ENCODE data around the gene KLF15.

The KLF15 gene

DNA sequence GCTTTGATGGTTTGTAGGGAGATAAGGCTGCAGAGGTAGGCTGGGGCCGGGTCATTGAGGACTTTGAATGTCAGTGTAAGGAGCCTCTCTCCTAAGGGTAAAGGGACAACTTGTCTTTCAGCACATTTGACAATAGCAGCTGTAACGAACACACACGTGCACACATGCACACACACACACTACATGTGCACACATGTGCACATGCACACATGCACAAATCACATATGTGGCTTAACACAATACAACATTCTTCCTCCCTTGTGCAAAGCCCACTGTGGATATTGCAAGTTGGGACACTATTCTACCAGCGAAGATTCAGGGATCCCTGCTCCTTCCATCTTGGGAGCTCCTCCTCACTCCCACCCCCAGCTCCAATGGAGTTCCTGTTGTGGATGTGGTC lies 36.4 kb upstream of the KLF15 start:
- Mint-ChIP-seq H3K27me3 (peaks cover 42% of the 10 kb centered on the region), H3K4me3 (no peak overlapping the region), H3K36me3 (no peaks in the 10 kb centered on the region), H3K27ac (no peak overlapping the region), H3K9me3 (no peaks in the 10 kb centered on the region), H3K4me1 (peaks cover 4% of the 10 kb centered on the region)

DNA sequence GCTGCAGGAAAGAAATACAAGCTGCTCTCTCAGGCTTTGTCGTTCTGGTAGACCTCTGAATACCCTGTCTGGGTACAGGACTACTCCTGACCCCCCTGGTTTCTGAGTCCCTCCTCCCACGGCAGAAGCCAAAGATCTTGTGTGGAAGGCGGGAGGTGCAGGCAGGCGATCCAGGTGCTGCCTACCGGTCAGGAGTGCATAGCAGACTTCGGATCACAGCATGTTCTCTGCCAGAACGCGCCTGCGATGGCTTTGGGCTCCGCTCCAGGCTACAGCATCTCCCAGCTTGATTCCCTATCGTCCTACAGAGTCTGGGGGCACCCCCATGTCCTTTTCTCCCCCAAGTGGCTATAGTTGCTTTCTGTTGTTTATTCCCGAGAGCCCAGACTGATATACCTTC lies 35.0 kb upstream of the KLF15 start:
- H3K9me3 Mint-ChIP-seq = no peaks in the 10 kb centered on the region
- no peak overlapping the region for H3K27ac Mint-ChIP-seq
- no peak overlapping the region for H3K4me3 Mint-ChIP-seq
- H3K4me1 Mint-ChIP-seq = peaks cover 4% of the 10 kb centered on the region
- no peaks in the 10 kb centered on the region for H3K36me3 Mint-ChIP-seq
- H3K27me3 Mint-ChIP-seq = peaks cover 47% of the 10 kb centered on the region

DNA sequence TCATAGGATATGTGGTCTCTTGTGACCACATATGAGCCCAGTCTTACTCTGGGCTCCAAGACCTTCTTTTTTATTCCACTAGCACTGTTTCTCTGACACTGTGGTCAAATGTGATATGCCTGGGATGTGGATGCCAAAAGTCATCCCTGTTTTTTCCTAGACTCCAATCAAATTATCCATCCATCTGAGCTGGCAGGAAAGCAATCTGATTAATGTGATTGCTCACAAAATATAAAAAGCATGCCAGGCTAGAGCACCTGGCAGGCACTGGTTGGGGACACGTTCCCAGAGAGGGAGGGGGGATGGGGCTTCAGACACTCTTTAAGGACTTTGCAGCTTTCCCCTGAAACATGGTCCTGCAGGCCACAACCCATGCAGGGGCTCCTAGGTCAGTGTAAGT lies 34.4 kb upstream of the KLF15 start:
- Mint-ChIP-seq H3K4me3 (no peak overlapping the region), H3K27ac (no peak overlapping the region), H3K4me1 (peaks cover 4% of the 10 kb centered on the region), H3K36me3 (no peaks in the 10 kb centered on the region), H3K27me3 (peaks cover 46% of the 10 kb centered on the region), H3K9me3 (no peaks in the 10 kb centered on the region)

DNA sequence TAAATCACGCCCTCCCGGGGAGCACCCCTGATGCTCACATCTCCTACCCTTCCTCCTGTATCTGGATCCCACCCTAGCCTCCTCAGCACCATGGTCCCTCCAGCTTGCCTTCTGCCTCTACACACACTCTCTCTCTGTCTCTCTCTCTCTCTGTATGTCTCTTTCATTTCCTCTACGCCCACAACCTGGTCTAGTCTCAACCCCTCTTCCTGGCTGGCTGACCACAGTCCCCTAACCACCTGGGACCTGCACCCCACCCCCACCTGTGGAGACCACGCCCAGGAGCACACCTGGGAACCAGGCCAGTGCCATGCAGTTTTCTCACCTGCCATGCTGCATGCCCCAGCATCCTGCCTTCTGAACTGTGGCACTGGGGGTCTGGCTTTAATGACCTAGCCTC lies 33.5 kb upstream of the KLF15 start:
- H3K4me1 Mint-ChIP-seq = peaks cover 4% of the 10 kb centered on the region
- peaks cover 50% of the 10 kb centered on the region for H3K27me3 Mint-ChIP-seq
- no peak overlapping the region for H3K27ac Mint-ChIP-seq

DNA sequence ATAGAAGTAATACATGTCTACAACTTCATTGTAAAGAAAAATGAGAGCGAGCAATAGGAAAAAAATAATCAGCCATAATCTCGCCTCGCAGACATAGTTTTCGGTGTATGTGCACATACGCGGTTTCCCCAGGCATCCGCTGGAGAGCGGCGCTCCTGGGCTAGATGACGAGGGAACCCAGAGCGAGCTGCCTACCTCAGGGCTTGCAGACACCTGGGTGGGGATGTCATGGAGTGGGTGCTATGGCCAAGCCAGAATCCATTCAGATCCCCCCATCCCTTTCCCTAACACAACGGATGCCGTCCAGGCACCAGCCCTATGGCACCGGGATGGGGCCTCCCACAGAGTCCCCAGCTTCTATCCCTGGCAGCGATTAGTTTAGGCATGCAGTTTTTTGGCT lies 33.0 kb upstream of the KLF15 start:
- Mint-ChIP-seq H3K36me3 (no peaks in the 10 kb centered on the region), H3K9me3 (no peaks in the 10 kb centered on the region), H3K4me3 (no peak overlapping the region), H3K27me3 (peaks cover 48% of the 10 kb centered on the region), H3K4me1 (peaks cover 4% of the 10 kb centered on the region), H3K27ac (no peak overlapping the region)

More for the DNA sequence above, 33.5 kb upstream of the KLF15 start:
- no peaks in the 10 kb centered on the region for H3K9me3 Mint-ChIP-seq
- no peak overlapping the region for H3K4me3 Mint-ChIP-seq
- H3K36me3 Mint-ChIP-seq = no peaks in the 10 kb centered on the region

DNA sequence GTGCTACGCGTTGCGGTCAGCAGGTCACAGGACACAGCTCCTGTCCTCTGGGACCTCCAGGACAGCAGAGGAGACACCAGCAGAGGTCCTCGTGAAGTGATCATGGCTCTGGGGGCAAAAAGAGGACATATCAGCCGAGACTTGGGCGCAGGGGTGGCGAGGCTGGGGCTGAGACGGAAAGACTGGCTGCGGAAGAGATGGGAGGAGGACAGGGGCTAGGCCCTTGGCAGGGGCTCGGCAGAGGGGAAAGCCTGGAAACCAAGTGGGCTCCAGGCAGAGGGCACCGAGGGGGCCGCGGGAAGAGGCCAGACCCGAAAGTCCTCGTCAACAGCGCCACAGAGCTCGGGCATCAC lies 32.6 kb upstream of the KLF15 start:
- Mint-ChIP-seq H3K4me1 (peaks cover 4% of the 10 kb centered on the region), H3K4me3 (no peak overlapping the region), H3K9me3 (no peaks in the 10 kb centered on the region), H3K27ac (no peak overlapping the region), H3K36me3 (no peaks in the 10 kb centered on the region), H3K27me3 (peaks cover 47% of the 10 kb centered on the region)

DNA sequence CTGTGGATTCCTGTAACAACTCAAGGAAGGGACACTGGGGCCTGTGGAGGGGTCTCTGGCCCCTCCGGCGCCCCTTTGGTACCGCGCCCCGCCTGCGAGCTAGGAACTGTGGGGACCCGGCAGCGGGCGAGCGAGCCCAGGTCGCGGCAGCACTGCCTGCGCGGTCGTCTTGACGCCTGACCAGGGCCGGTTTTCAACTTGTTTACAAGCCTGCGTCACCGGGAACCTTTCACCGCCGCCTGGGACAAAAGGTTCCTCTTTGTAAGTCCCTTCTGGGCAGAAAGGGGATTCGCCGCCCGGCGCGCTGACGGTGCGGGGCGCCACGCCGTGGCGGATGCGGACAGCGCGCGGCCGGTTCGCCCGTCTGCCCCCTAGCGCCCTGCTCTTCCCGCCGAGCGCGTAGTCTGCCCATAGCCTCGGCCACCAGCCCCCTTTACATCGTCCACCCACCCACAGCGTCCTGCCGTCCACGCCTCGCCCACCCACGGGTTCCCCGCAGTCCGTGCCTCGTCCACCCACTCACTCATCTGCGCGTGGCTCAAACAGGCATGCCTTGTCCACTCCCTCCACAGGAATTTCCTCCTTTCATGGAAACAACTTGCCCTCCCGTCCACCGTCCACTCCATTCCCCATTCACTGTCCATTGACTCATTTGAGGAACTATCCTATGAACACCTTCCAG lies 32.0 kb upstream of the KLF15 start:
- Mint-ChIP-seq H3K4me3 (no peak overlapping the region), H3K27me3 (peaks cover 50% of the 10 kb centered on the region), H3K4me1 (peaks cover 4% of the 10 kb centered on the region), H3K9me3 (no peaks in the 10 kb centered on the region), H3K36me3 (no peaks in the 10 kb centered on the region), H3K27ac (no peak overlapping the region)

DNA sequence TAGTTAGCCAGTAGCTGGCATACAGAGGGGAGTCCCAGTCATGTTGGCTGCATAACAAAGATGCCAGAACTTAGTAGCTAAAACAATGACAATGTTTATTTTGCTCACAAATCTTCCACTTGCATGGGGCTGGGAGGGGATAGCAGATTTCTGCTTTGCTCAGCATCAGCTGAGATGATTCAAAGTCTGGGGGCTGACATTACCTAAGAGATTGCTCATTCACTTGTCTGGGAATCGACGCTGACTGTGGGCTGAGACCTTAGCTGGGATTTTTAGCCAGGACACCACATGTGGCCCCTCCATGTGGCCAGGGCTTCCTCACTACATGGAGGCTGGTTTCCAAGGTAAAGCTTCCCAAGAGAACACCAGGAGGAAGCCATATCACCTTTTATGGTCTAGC lies 24.8 kb upstream of the KLF15 start:
- Mint-ChIP-seq H3K27ac (no peak overlapping the region), H3K4me3 (no peak overlapping the region), H3K9me3 (no peaks in the 10 kb centered on the region), H3K36me3 (no peaks in the 10 kb centered on the region), H3K4me1 (no peaks in the 10 kb centered on the region), H3K27me3 (peaks cover 16% of the 10 kb centered on the region)

DNA sequence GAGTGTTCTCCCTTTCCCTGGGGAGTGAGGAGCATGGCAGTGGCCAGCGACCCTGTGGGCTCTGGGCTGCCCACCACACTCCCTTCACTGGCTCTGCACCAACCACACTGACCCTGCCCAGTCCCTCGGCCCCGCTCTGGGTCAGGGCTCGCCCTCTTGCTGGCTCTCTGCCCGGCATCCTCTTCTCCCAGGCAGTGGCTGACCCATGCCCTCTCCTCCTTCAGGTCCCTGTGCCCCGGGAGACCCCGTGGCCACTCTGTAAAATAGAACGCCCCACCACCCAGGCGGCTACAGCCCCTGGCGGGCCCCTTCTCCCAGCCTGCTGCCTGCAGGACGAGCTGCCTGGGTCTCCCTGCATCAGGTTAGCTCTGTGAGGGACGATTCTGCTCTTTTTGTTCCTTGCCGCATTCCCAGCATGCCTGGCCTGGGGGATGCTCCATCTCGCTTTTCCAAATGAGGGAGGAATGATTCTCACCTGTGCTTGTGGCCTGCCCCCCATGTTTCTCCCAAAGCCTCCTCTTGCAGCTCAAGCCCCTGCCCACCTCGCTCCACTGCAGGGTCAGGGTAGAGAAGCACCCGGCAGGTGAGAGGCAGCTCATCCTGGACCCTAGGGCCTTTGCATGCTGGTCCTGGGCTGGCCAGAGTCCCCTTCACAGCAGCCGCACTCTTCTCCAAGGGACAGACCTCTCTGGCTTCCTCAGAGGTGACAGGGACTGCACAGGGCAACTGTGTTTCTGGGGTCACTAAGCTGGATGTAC lies 23.0 kb upstream of the KLF15 start:
- H3K4me1 Mint-ChIP-seq = no peaks in the 10 kb centered on the region
- H3K4me3 Mint-ChIP-seq = no peak overlapping the region
- no peak overlapping the region for H3K27ac Mint-ChIP-seq
- H3K27me3 Mint-ChIP-seq = peaks cover 12% of the 10 kb centered on the region
- no peaks in the 10 kb centered on the region for H3K9me3 Mint-ChIP-seq
- no peaks in the 10 kb centered on the region for H3K36me3 Mint-ChIP-seq

DNA sequence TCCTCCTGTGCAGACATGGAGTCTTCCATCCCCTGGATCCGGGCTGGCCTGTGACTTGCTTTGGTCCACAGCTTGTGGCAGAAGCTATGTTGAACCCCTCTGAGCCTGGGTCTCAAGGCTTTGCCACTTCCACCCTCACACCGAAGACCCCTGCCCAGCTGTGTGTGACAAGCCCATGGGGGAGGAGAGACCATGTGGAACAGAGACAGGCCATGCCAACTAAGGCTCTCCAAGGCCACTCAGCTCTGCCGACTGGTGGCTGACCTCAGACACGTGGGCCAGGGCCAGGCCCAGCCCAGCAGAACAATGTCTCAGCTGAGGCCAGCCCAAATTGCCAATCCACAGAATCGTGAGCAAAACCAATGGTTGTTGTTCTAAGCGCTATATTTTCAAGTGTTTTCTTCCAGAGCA lies 21.1 kb upstream of the KLF15 start:
- H3K27ac Mint-ChIP-seq = no peak overlapping the region
- H3K4me1 Mint-ChIP-seq = no peaks in the 10 kb centered on the region
- H3K27me3 Mint-ChIP-seq = peaks cover 5% of the 10 kb centered on the region
- no peaks in the 10 kb centered on the region for H3K36me3 Mint-ChIP-seq
- H3K4me3 Mint-ChIP-seq = no peak overlapping the region
- no peaks in the 10 kb centered on the region for H3K9me3 Mint-ChIP-seq

DNA sequence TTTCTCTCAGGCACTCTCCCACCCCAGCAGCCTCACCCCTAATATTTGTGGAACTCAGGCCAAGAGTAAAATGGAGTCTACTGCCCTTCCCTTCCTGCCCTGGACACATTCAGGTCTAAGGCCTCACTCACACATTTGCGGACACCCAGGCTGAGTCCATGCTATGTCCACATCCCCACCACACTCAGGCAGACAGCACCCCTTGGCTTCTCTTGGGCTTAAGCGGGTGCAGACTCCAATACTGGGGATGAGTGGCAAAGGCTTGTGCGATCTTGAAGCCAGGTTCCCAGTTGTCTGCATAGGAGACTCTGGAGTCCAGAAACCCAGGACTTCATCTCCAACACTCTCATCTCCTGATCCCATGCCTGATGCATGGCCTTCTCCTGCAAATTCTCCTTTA lies 20.0 kb upstream of the KLF15 start:
- H3K27ac Mint-ChIP-seq = no peak overlapping the region

DNA sequence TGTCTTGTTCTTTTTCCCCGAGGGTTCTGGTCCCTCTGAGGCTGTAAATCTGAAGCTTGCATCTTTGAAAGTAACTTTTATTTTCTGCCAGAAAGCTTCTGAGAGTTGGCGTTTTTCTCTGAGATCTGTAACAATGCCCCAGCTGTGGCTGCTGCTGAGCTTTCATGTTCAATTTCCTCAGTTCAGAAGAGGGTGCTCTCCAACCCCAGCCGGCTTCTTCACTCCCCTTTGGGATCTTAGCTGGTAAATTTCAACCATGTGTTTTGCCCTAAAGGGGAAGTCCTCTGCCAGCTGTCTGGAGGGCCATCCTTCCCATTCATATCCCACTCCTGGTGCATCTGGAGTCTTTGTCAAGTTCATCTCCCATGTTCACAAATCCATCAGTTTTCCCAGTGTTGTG lies 19.2 kb upstream of the KLF15 start:
- H3K27ac Mint-ChIP-seq = no peak overlapping the region
- H3K27me3 Mint-ChIP-seq = peaks cover 3% of the 10 kb centered on the region
- H3K4me3 Mint-ChIP-seq = no peak overlapping the region
- no peaks in the 10 kb centered on the region for H3K36me3 Mint-ChIP-seq
- H3K9me3 Mint-ChIP-seq = no peaks in the 10 kb centered on the region
- H3K4me1 Mint-ChIP-seq = no peaks in the 10 kb centered on the region

More for the DNA sequence above, 20.0 kb upstream of the KLF15 start:
- H3K27me3 Mint-ChIP-seq = peaks cover 3% of the 10 kb centered on the region
- no peak overlapping the region for H3K4me3 Mint-ChIP-seq
- no peaks in the 10 kb centered on the region for H3K4me1 Mint-ChIP-seq
- no peaks in the 10 kb centered on the region for H3K9me3 Mint-ChIP-seq
- no peaks in the 10 kb centered on the region for H3K36me3 Mint-ChIP-seq

DNA sequence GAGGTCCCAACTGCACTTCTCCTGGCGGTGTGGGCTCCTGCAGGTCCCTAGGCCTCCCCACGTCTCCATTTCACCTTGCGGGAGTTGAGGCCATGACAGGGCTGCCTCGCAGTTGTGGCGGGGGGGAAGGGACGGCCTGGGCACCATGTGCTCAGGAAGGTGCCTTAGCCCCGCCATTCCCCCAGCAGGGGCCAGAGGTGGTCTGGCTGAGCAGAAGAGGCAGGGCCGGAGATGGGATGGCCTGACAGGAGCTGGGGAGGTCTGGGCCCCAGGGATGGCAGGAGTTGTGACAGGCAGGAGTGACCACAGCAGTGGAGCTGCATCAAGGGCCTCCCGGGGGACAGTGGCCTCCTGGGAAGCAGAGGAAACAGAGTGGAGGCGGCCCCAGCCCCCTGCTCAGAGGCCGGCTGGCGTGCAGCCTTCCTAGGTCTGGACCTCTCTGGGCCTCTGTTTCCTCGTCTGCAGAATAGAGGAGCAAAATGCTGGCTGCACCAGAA lies 18.7 kb upstream of the KLF15 start:
- H3K9me3 Mint-ChIP-seq = no peaks in the 10 kb centered on the region
- H3K4me3 Mint-ChIP-seq = no peak overlapping the region
- no peak overlapping the region for H3K27ac Mint-ChIP-seq
- H3K27me3 Mint-ChIP-seq = peaks cover 1% of the 10 kb centered on the region
- no peaks in the 10 kb centered on the region for H3K36me3 Mint-ChIP-seq
- no peaks in the 10 kb centered on the region for H3K4me1 Mint-ChIP-seq

DNA sequence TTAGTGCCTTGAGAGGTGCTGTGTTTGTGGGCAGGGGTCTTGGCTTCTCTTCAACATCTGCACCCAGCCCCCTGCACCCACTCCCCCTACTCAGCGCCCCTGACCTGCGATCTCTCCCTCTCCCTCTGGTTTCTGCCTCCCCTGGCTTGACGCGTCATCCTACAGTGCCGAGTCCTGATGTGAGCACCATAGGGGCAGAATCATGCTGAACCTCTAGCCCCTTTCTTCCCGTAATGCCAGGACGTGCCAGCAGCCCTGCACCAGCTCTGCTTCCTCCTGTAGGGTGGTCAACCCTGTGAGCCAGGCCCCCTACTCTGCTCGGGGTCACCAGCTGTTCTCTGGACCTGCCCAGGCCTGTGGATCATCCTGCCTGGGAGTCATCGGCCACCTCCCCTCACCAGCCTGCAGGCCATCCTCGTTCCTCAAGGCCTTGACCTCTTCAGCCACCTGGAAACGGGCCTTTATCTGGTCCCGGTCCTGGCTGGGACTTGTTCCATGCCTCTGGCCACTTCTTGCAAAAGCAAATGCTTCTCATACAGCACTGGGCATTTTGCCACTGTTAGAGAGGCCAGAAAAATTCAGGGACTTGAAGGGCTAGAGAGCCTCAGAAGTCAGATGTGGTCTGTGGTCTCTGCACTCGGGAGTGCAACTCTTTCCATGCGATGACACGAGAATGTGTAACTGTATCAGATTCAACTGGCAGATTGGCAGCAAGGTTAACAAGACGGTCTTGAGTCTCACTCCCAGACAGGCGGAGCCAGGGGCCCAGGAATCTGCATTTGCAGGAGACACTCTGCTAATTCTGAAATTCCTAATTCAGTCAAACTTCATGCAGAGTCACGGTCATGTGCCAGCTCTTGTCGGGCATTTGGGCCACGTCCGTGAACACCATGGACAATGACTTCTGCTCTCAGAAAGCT lies 16.7 kb upstream of the KLF15 start:
- no peaks in the 10 kb centered on the region for H3K9me3 Mint-ChIP-seq
- no peaks in the 10 kb centered on the region for H3K36me3 Mint-ChIP-seq
- no peaks in the 10 kb centered on the region for H3K27me3 Mint-ChIP-seq
- H3K4me1 Mint-ChIP-seq = no peaks in the 10 kb centered on the region
- no peak overlapping the region for H3K27ac Mint-ChIP-seq
- no peak overlapping the region for H3K4me3 Mint-ChIP-seq

DNA sequence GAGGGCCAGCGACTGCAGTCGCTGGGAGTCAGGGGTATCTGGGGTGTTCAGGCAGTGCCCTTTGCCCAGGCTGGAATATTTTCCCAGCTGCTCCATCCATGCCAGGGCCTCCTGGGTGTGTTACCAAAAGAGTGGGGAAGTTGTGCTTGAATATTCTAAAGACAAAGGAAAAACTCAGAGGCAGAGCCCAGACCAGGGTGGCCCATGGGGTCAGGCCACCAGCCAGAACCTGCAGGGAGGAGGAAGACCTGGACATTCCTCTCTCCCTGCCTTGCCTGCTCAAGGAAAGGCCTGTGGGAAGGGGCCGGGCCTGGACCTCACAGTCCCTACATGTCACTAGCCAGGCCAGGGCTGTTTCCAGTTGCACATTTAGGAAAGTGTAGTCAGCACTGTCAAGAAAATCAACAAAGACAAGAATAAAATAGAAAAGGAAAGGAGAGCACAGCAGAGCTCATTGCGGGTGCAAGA lies 16.0 kb upstream of the KLF15 start:
- Mint-ChIP-seq H3K36me3 (no peaks in the 10 kb centered on the region), H3K27ac (no peak overlapping the region), H3K4me3 (no peak overlapping the region), H3K27me3 (no peaks in the 10 kb centered on the region), H3K9me3 (no peaks in the 10 kb centered on the region), H3K4me1 (no peaks in the 10 kb centered on the region)

All from activated naive CD4-positive, alpha-beta T cell treated with anti-CD3 and anti-CD28 coated beads, Interleukin-2, amount 50 U/mL, for 24 hours (primary cell).